Measurements from ENCODE around the gene TPRG1L. TPM values are rescaled to one million over a fixed set of nuclear protein-coding genes. Genes with fewer than 3 reads are reported as not detected.

The TPRG1L gene
- total and polyA plus RNA-seq, 4 donors = 24.1 to 46.6 (median 32.9) TPM

GRCh38 chr1:3616861-3617260 lies 8.0 kb upstream of the TPRG1L start:
- Histone ChIP-seq H3K9ac (ENCODE audit: insufficient read depth in 1 of 2, low read length in 2 of 2) (no peak overlapping the region), H3K27me3 (ENCODE audit: control insufficient read depth in 3 of 3, insufficient read depth in 3 of 3, low read length in 2 of 3) (no peaks in the 10 kb centered on the region), H3K27ac (ENCODE audit: low read depth in 1 of 2, low read length in 1 of 2) (no peak overlapping the region), H3K4me1 (ENCODE audit: control insufficient read depth in 5 of 5, insufficient read depth in 5 of 5, low read length in 5 of 5) (peaks cover 0 to 43% (median 11%) of the 10 kb centered on the region in 5 donors), H3K36me3 (ENCODE audit: control insufficient read depth in 4 of 4, insufficient read depth in 4 of 4, low read length in 4 of 4) (no peaks in the 10 kb centered on the region), H3K4me3 (no peak overlapping the region), H3K9me3 (ENCODE audit: control insufficient read depth in 4 of 4, insufficient read depth in 3 of 4, low read length in 3 of 4) (no peaks in the 10 kb centered on the region)
- DNase-seq = no peak
- no peak for ATAC-seq (ENCODE audit: insufficient read depth, low FRiP score)
- WGBS, 2 donors = 79 to 83% methylated on average over 9 of the region's 9 CpGs
- no peak for TF ChIP-seq CTCF (IDR thresholded peaks at IDR 0.05; ENCODE audit: control extremely low read depth, extremely low read depth)

DNA sequence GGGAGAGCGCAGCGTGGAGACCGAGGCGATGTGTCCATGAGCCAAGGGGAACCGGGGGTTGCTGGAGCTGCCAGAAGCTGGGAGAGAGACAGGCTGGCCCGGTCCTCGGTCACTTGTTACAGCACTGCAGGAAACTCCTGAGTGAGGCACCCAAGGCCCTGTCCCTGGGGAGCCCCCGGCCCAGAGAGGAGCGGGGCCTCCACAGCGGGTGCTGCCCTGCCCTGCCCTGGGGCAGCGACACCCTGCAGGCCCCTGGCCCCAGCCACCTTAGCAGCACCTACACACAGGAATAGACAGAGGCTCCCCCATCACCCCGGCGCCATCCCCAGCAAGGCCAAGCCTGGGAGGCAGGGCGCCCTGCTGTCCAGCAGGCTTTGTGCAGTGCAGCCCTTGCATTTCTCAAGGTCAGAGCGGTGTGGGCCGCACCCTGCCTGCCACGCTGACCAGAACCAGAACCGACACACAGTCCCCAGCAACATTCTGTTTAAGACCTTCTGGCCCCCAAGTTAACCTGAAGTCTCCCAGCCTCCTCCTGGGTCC lies 6.9 kb upstream of the TPRG1L start:
- no peak for TF ChIP-seq CTCF (IDR thresholded peaks at IDR 0.05; ENCODE audit: control extremely low read depth, extremely low read depth)
- Histone ChIP-seq H3K27me3 (ENCODE audit: control insufficient read depth in 3 of 3, insufficient read depth in 3 of 3, low read length in 2 of 3) (no peaks in the 10 kb centered on the region), H3K27ac (ENCODE audit: low read depth in 1 of 2, low read length in 1 of 2) (no peak overlapping the region), H3K9ac (ENCODE audit: insufficient read depth in 1 of 2, low read length in 2 of 2) (no peak overlapping the region), H3K9me3 (ENCODE audit: control insufficient read depth in 4 of 4, insufficient read depth in 3 of 4, low read length in 3 of 4) (no peaks in the 10 kb centered on the region), H3K4me3 (no peak overlapping the region), H3K36me3 (ENCODE audit: control insufficient read depth in 4 of 4, insufficient read depth in 4 of 4, low read length in 4 of 4) (no peaks in the 10 kb centered on the region), H3K4me1 (ENCODE audit: control insufficient read depth in 5 of 5, insufficient read depth in 5 of 5, low read length in 5 of 5) (peaks cover 0 to 37% (median 9%) of the 10 kb centered on the region in 5 donors)
- 84 to 89% methylated on average over 17 to 18 of the region's 18 CpGs for WGBS, 2 donors
- DNase-seq (no peak), ATAC-seq (ENCODE audit: insufficient read depth, low FRiP score) (no peak)

DNA sequence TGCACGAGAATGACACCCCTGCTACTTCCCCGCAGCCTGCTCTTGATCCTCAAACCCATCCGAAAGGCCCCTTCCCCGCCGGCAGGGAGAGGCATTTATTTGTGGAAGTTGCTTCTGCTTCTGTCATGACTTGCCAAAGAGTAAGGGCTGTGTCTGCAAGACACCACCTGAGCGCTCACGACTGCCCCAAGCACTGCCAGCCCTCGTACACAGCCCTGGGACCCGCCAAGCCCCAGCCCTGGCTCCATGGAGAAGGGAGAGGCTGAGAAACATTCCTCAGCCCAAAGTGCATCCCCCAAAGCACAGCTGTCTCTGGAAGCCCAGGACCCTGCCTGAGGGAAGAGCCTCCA lies 6.3 kb upstream of the TPRG1L start:
- H3K27me3 ChIP-seq (ENCODE audit: control insufficient read depth in 3 of 3, insufficient read depth in 3 of 3, low read length in 2 of 3) = no peaks in the 10 kb centered on the region
- H3K36me3 ChIP-seq (ENCODE audit: control insufficient read depth in 4 of 4, insufficient read depth in 4 of 4, low read length in 4 of 4) = no peaks in the 10 kb centered on the region
- DNase-seq (no peak), ATAC-seq (ENCODE audit: insufficient read depth, low FRiP score) (no peak)
- H3K9ac ChIP-seq (ENCODE audit: insufficient read depth in 1 of 2, low read length in 2 of 2) = no peak overlapping the region
- 55 to 70% methylated on average over 9 of the region's 9 CpGs for WGBS, 2 donors
- H3K27ac ChIP-seq (ENCODE audit: low read depth in 1 of 2, low read length in 1 of 2) = no peak overlapping the region
- H3K4me3 ChIP-seq = no peak overlapping the region
- no peaks in the 10 kb centered on the region for H3K9me3 ChIP-seq (ENCODE audit: control insufficient read depth in 4 of 4, insufficient read depth in 3 of 4, low read length in 3 of 4)
- TF ChIP-seq CTCF (IDR thresholded peaks at IDR 0.05; ENCODE audit: control extremely low read depth, extremely low read depth) = no peak
- H3K4me1 ChIP-seq (ENCODE audit: control insufficient read depth in 5 of 5, insufficient read depth in 5 of 5, low read length in 5 of 5) = peaks cover 3 to 37% (median 13%) of the 10 kb centered on the region in 5 donors
